ENCODE measurements around the gene TRAPPC10.

TRAPPC10 gene

GRCh38 chr21:44043613-44044012, 31.5 kb downstream of the TRAPPC10 start:
- no peak for DNase-seq

- DNase-seq: no peak
Observed at GRCh38 chr21:44046734-44047133, 34.6 kb downstream of the TRAPPC10 start.

- no peak for DNase-seq
Observed at GRCh38 chr21:44047996-44048560, 36.0 kb downstream of the TRAPPC10 start.

GRCh38 chr21:44049182-44049581, 37.1 kb downstream of the TRAPPC10 start:
- peak; percentile 57 for DNase-seq

- no peak for DNase-seq
Observed at GRCh38 chr21:44049606-44050005, 37.5 kb downstream of the TRAPPC10 start.

GRCh38 chr21:44050276-44050675, 38.2 kb downstream of the TRAPPC10 start:
- DNase-seq: peak; percentile 36

GRCh38 chr21:44051462-44051941, 39.4 kb downstream of the TRAPPC10 start:
- DNase-seq: no peak

GRCh38 chr21:44052071-44052829, 40.1 kb downstream of the TRAPPC10 start:
- peak; percentile 65 for DNase-seq

- DNase-seq: no peak
Observed at GRCh38 chr21:44052830-44053226, 40.7 kb downstream of the TRAPPC10 start.

- DNase-seq: no peak
Observed at GRCh38 chr21:44053567-44053966, 41.5 kb downstream of the TRAPPC10 start.

- DNase-seq: no peak
Observed at GRCh38 chr21:44054710-44055109, 42.6 kb downstream of the TRAPPC10 start.

- no peak for DNase-seq
Observed at GRCh38 chr21:44057055-44057454, 44.9 kb downstream of the TRAPPC10 start.

GRCh38 chr21:44057960-44058651, 46.0 kb downstream of the TRAPPC10 start:
- no peak for DNase-seq

- DNase-seq: no peak
Observed at GRCh38 chr21:44058652-44058964, 46.5 kb downstream of the TRAPPC10 start.

- peak; percentile 39 for DNase-seq
Observed at GRCh38 chr21:44058981-44059380, 46.9 kb downstream of the TRAPPC10 start.

- peak; percentile 96 for DNase-seq
Observed at GRCh38 chr21:44059710-44060109, 47.6 kb downstream of the TRAPPC10 start.

- no peak for DNase-seq
Observed at GRCh38 chr21:44062380-44062779, 50.3 kb downstream of the TRAPPC10 start.

GRCh38 chr21:44063151-44063912, 51.2 kb downstream of the TRAPPC10 start:
- no peak for DNase-seq

GRCh38 chr21:44064852-44065403, 52.8 kb downstream of the TRAPPC10 start:
- no peak for DNase-seq

GRCh38 chr21:44065428-44065827, 53.3 kb downstream of the TRAPPC10 start:
- no peak for DNase-seq

- no peak for DNase-seq
Observed at GRCh38 chr21:44066116-44066515, 54.0 kb downstream of the TRAPPC10 start.

GRCh38 chr21:44067011-44067839, 55.1 kb downstream of the TRAPPC10 start:
- DNase-seq: no peak

All from DMS79 treated with DMSO at 0.1 percent for 48 hours (cell line).